MG63 (cell line): ENCODE results near the gene PRR15. TPM values are rescaled to one million over a fixed set of nuclear protein-coding genes. Genes with fewer than 3 reads are reported as not detected.
"Not testable (repeated sequence)": the region's sequence is repeated elsewhere in the genome, so short reads cannot be mapped to it uniquely, and the experiment has no call there.

Source experiments
- DNase-seq: peaks from one replicate; pipeline ENCODE4 v3.0.0-alpha.2; 2020
- H3K27me3 ChIP-seq: fragments of 250-450 bp; sonication (Bioruptor Pico); 2 replicates; pipeline ENCODE4 v1.5.1; 2020; ENCODE audit warnings: mild to moderate bottlenecking, moderate library complexity
- H3K36me3 ChIP-seq: fragments of 250-450 bp; sonication (Bioruptor Pico); 2 replicates; pipeline ENCODE4 v1.5.1; 2020; ENCODE audit warnings: mild to moderate bottlenecking, moderate library complexity
- H3K4me3 ChIP-seq: fragments of 250-450 bp; sonication (Bioruptor Pico); 2 replicates; pipeline ENCODE4 v1.5.1; 2020; ENCODE audit warnings: mild to moderate bottlenecking, moderate library complexity
- H3K9me3 ChIP-seq: fragments of 250-450 bp; sonication (Bioruptor Pico); 2 replicates; pipeline ENCODE4 v1.5.1; 2020; ENCODE audit warnings: mild to moderate bottlenecking, moderate library complexity
- total RNA-seq: library from RNA; depleted of rRNA; stranded (reverse); fragments of >200 nt; shearing (Covaris generic); gene quantifications from 2 replicates; pipeline ENCODE4 v1.2.3, GENCODE V29; 2014; ENCODE audit warnings: low replicate concordance; rRNA removed

PRR15 gene, protein sequence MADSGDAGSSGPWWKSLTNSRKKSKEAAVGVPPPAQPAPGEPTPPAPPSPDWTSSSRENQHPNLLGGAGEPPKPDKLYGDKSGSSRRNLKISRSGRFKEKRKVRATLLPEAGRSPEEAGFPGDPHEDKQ
- total RNA-seq, result not detected in 2 replicates

DNA sequence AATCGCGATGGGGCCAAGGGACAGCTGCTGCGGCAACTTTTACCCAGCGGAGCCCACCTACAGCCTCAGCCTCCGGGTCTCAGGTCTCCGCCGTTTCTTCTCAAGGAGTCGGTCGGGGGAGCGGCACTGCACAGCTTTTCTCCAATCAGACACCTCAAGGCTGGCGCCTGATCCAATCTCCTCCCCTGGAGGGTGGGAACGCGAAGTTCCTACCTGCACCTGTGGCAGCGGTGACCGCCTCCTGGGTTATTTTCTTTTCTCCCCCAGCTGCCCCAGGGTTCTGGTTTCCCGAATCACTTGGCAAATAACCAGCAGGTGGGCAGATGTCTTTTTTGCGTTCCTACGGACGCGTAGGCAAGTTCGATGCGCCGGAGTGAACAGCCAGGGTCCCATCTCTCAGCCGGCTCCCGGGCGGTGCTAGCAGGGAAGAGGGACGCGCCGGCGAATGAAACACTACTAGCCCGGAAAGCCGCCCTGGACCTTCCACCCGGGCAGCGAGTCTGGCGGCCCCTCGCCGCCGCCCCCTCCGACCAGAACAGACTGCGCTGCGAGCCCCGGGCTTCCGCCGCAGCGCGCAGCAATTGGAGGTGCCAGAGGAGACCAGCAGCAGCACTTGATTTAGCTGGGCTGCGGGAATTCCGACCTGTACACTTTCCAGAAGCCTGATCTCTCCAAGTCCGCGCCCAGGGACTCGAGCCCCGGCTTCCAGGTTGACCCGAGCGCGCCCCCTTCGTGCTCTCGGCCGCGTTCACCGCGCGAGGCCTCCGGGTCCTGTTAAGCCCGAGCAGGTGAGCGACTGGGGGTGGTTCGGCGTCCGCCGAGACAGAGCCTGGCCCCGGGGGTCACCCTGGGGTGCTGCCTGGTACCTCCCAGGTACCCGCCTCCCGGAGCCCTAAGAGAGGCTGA, at the start of gene PRR15:
Gene PRR15 (plus strand): TSS at position 246 of the 906 bp plus-strand sequence. CDS start 2,495 bp downstream, outside the sequence.
- Histone ChIP-seq H3K4me3 (peak within 1 kb of the TSS; percentile 51), H3K9me3 (no peaks in the 10 kb centered on the region), H3K27me3 (peaks cover 46% of the 10 kb centered on the region), H3K36me3 (no peaks in the 10 kb centered on the region)
- peak; percentile 9 for DNase-seq

GRCh38 chr7:29516491-29516890, 47.1 kb upstream of the PRR15 start:
- H3K36me3 ChIP-seq, result no peaks in the 10 kb centered on the region
- peaks cover 11% of the 10 kb centered on the region; the same call in 1 of the 2 replicates for H3K27me3 ChIP-seq
- H3K4me3 ChIP-seq, result no peak overlapping the region
- H3K9me3 ChIP-seq, result no peaks in the 10 kb centered on the region
- DNase-seq, result no peak

- Histone ChIP-seq H3K27me3 (peaks cover 16% of the 10 kb centered on the region), H3K36me3 (no peaks in the 10 kb centered on the region)
- DNase-seq, result no peak
Observed at GRCh38 chr7:29518616-29519015, 45.0 kb upstream of the PRR15 start.

DNA sequence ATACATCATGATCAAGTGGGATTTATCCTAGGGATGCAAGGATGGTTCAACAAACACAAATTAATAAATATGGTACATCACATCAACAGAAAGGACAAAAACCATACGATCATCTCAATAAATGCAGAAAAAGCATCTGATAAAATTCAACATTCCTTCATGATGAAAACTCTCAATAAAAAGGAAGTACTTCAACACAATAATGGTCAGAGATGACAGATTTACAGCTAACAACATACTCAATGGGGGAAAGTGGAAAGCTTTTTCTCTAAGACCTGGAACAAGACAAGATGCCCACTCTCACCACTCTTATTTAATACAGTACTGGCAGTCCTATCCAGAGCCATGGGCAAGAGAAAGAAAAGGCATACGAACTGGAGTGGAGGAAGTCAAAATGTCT, 39.9 kb upstream of the PRR15 start:
- H3K27me3 ChIP-seq, result peaks cover 16% of the 10 kb centered on the region
- no peak for DNase-seq
- H3K9me3 ChIP-seq, result peaks cover 7% of the 10 kb centered on the region
- H3K36me3 ChIP-seq, result no peaks in the 10 kb centered on the region
- H3K4me3 ChIP-seq, result no peak overlapping the region

More at GRCh38 chr7:29518616-29519015, 45.0 kb upstream of the PRR15 start:
- Histone ChIP-seq H3K9me3 (peaks cover 6% of the 10 kb centered on the region), H3K4me3 (no peak overlapping the region)

DNA sequence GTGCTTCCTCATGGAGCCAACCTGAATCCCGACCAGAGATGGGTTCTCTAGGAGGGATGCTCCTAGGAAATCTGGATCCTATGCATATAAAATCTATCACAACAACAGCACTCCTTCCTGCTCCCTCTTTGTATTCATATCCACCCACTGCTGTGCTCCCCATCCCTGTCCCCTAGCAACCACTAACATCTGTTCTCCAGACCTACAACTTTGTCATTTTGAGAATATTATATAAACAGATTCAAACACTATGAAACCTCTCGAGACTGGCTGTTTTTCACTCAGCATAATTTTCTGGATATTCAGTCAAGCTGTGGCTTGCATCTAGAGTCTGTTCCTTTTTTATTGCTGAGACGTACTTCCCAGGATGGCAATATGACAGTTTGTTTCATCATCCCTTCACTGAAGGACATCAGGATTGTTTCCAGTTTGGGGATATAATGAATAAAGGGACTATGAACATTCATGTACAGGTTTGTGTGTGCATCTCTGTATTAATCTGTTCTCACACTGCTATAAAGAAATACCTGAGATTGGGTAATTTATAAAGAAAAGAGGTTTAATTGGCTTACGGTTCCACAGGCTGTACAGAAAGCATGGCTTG, 36.0 kb upstream of the PRR15 start:
- H3K27me3 ChIP-seq, result peaks cover 8% of the 10 kb centered on the region
- no peak for DNase-seq
- H3K36me3 ChIP-seq, result no peaks in the 10 kb centered on the region
- no peak overlapping the region for H3K4me3 ChIP-seq
- peaks cover 7% of the 10 kb centered on the region for H3K9me3 ChIP-seq

GRCh38 chr7:29528526-29528925, 35.1 kb upstream of the PRR15 start:
- H3K4me3 ChIP-seq, DNase-seq, H3K27me3 ChIP-seq: not testable (repeated sequence)

GRCh38 chr7:29538389-29538788, 25.2 kb upstream of the PRR15 start:
- Histone ChIP-seq H3K9me3 (peaks cover 8% of the 10 kb centered on the region), H3K4me3 (no peak overlapping the region), H3K27me3 (peaks cover 23% of the 10 kb centered on the region), H3K36me3 (no peaks in the 10 kb centered on the region)
- DNase-seq, result no peak

More at GRCh38 chr7:29528526-29528925, 35.1 kb upstream of the PRR15 start:
- H3K9me3 ChIP-seq, H3K36me3 ChIP-seq: not testable (repeated sequence)

GRCh38 chr7:29539471-29539870, 24.2 kb upstream of the PRR15 start:
- Histone ChIP-seq H3K9me3 (peaks cover 15% of the 10 kb centered on the region), H3K4me3 (no peak overlapping the region), H3K27me3 (peaks cover 31% of the 10 kb centered on the region), H3K36me3 (no peaks in the 10 kb centered on the region)
- DNase-seq, result no peak

- no peaks in the 10 kb centered on the region for H3K36me3 ChIP-seq
- DNase-seq, result no peak
- peaks cover 15% of the 10 kb centered on the region for H3K27me3 ChIP-seq
- no peak overlapping the region for H3K4me3 ChIP-seq
- H3K9me3 ChIP-seq, result peaks cover 12% of the 10 kb centered on the region
Observed at GRCh38 chr7:29547421-29547820, 16.2 kb upstream of the PRR15 start.

- H3K4me3 ChIP-seq, result no peak overlapping the region
- H3K9me3 ChIP-seq, result peaks cover 5% of the 10 kb centered on the region; the same call in 1 of the 2 replicates
- peaks cover 13% of the 10 kb centered on the region for H3K27me3 ChIP-seq
- no peaks in the 10 kb centered on the region for H3K36me3 ChIP-seq
- DNase-seq, result no peak
Observed at GRCh38 chr7:29548823-29549222, 14.8 kb upstream of the PRR15 start.

- no peak overlapping the region for H3K4me3 ChIP-seq
- no peaks in the 10 kb centered on the region for H3K36me3 ChIP-seq
- no peak for DNase-seq
- H3K27me3 ChIP-seq, result peaks cover 2% of the 10 kb centered on the region
- no peaks in the 10 kb centered on the region for H3K9me3 ChIP-seq
Observed at GRCh38 chr7:29552392-29552791, 11.2 kb upstream of the PRR15 start.

GRCh38 chr7:29555061-29555460, 8.6 kb upstream of the PRR15 start:
- DNase-seq, result no peak
- Histone ChIP-seq H3K4me3 (no peak overlapping the region), H3K9me3 (no peaks in the 10 kb centered on the region), H3K27me3 (peaks cover 3% of the 10 kb centered on the region), H3K36me3 (no peaks in the 10 kb centered on the region)

DNA sequence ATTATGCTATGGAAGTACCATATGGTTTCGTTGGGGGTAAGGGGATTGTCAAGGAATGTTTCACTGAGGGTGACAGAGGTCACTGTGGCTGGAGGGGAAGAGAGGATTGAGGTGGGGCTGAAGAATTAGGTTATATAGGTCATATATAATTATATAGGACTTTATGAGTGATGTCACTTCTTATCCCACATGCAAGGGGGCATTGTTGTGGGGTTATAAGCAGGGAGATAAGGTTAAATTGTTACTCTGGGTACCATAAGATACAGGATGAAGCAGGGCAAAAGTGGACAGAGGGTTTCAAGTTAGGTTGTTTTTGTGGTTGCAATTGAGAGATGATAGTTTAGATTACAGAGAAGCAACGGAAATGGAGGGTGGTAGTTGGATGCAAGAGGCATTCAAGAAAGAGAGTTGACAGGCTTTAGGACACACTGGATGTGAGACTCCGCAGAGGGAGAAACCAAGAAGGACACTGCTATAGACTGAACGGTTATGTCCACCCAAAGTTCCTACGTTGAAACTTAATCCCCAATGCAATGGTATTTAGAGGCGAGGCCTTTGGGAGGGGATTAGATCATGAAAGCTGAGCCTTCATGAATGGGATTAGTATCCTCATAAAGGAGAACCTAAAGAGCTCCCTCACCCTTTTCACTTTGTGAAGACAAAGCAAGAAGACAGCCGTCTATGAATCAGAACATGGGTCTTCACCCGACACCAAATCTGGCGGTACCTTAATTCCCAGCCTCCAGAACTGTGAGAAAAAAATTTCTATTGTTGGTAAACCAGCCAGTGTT, 7.0 kb upstream of the PRR15 start:
- H3K27me3 ChIP-seq, result peaks cover 9% of the 10 kb centered on the region
- H3K9me3 ChIP-seq, result no peaks in the 10 kb centered on the region
- DNase-seq, result no peak
- H3K4me3 ChIP-seq, result no peak overlapping the region
- H3K36me3 ChIP-seq, result no peaks in the 10 kb centered on the region

DNA sequence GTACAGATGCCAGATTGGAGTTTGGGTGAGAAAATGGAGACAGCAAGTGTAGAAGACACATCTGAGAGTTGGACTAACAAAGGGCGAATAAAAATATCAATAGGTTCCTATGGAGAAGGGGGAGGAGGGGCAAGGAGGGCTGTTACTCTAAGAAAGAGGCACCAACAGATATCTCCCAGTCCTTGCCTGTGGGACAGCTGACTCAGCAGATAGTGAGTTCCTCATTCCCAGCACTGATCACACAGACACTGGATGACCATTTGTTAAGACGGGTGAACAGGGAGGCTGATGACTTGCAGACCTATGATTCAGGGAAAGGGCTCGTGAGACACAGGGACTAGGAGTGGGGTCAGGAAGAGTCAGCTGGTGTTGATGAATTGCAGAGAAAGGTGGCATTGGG, 5.7 kb upstream of the PRR15 start:
- Histone ChIP-seq H3K27me3 (peaks cover 9% of the 10 kb centered on the region), H3K9me3 (no peaks in the 10 kb centered on the region), H3K36me3 (no peaks in the 10 kb centered on the region), H3K4me3 (no peak overlapping the region)
- DNase-seq, result no peak

- Histone ChIP-seq H3K36me3 (no peaks in the 10 kb centered on the region), H3K27me3 (peaks cover 41% of the 10 kb centered on the region), H3K4me3 (no peak overlapping the region), H3K9me3 (no peaks in the 10 kb centered on the region)
- DNase-seq, result no peak
Observed at GRCh38 chr7:29561271-29561670, 2.4 kb upstream of the PRR15 start.

GRCh38 chr7:29562307-29562706, 1.3 kb upstream of the PRR15 start:
- H3K27me3 ChIP-seq, result peaks cover 49% of the 10 kb centered on the region
- DNase-seq, result no peak

More at GRCh38 chr7:29562307-29562706, 1.3 kb upstream of the PRR15 start:
- H3K4me3 ChIP-seq, result no peak overlapping the region
- no peaks in the 10 kb centered on the region for H3K9me3 ChIP-seq
- no peaks in the 10 kb centered on the region for H3K36me3 ChIP-seq
